Body of pancreas (tissue), 4 donors: ENCODE data around the gene SCFD2.

Experiments
- CTCF ChIP-seq, 7 experiments: fragments of 450-650 bp in 4 of 7; fragments of 200-600 bp in 3 of 7; sonication (generic) in 3 of 7; IDR thresholded peaks; one replicate each; pipeline ENCODE4 v1.5.1; 2016 to 2019; ENCODE audit warnings: antibody characterized with exemption in 7 of 7
- POLR2A ChIP-seq, 3 donors: fragments of 450-650 bp; IDR thresholded peaks; one replicate each; pipeline ENCODE4 v1.6.1; 2016; ENCODE audit warnings: antibody characterized with exemption in 3 of 3, mild to moderate bottlenecking in 2 of 3

DNA sequence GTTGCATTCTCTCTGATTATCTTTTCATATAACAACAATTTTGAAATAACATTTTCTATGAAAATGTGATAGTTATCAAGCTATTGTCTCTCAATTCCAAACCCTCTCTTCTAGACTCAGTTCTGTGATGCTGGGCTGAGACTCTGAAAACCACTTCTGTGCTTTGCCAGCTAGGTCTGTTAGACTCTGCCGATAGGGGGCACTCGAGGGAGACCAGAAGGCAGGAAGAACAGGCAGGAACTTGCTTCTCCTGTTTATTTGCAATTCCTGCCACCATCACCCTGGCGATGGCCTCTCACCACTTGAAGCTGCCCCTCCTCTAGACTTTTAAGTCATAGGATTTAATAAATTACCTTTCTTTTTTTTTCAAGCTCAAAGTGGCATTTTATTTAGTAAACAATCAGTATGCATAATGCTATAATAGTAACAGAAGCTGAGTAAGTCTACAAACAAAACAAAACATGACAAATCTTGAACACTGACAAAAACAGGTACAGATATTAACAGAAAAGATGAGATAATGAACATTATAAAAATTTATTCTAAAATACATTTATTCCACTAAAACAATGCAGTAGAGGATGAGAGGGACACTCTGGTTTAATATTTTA is 454.1 kb downstream of the SCFD2 start:
- TF ChIP-seq CTCF (IDR thresholded peaks at IDR 0.05) (peak; percentile 15 to 69 (median 61)), POLR2A (IDR thresholded peaks at IDR 0.05) (no peak)
